K562 (cell line): ENCODE data around the gene ZC3H7B. TPM values are rescaled to one million over a fixed set of nuclear protein-coding genes. Genes with fewer than 3 reads are reported as not detected.
A peak's percentile ranks its signal among the peaks of the same experiment; 100 is the strongest.

Experiments used
- ATAC-seq: fragments of 200-7000 bp; cut with Tn5 transposase; 3 replicates; pipeline ENCODE4 v1.9.1; 2020; ENCODE audit warnings: moderate library complexity
- BruUV-seq: library from RNA; stranded (reverse); fragments of 400-500 nt; replicated peaks from 2 replicates; lab custom pipeline; 2021; lab: Mats Ljungman, UMichigan
- CTCF ChIA-PET: fragments of 300-600 bp; formaldehyde crosslinking; extraction: SDS; loops from one replicate; lab custom pipeline; 2021; ENCODE audit warnings: low intra/inter-chr PET ratio; lab: Yijun Ruan, JAX
- POLR2A ChIA-PET: fragments of 300-600, 350-650 bp; sonication (Branson Sonifier 250); formaldehyde crosslinking; extraction: SDS; loops from one replicate; lab custom pipeline; 2021; ENCODE audit warnings: antibody characterized with exemption, inconsistent platforms; lab: Yijun Ruan, JAX
- DNase-seq, 4 experiments: peaks; one replicate each; pipeline versions ENCODE4 v3.0.0 to v3.0.0-alpha.2; 2011 to 2018; ENCODE audit warnings: low spot score in 3 of 4, mixed read lengths in 3 of 4; ENCODE audit errors: extremely low read depth in 1 of 4
- FAIRE-seq: peaks from 2 replicates; lab custom pipeline; 2011; peaks lifted over from hg19 to GRCh38; lab: Jason Lieb, UNC
- H2AFZ ChIP-seq: 2 replicates; pipeline ENCODE4 v1.6.0; 2011; ENCODE audit warnings: low read depth, low read length, control low read depth, inconsistent platforms
- H3K27ac ChIP-seq: fragments of 200-600 bp; 3 replicates; pipeline ENCODE4 v1.8.0; 2011; ENCODE audit warnings: low read depth, mild to moderate bottlenecking, control low read depth, inconsistent platforms, low read length, moderate library complexity, mixed read lengths; ENCODE audit errors: extremely low read depth
- H3K27me3 ChIP-seq, 2 experiments: fragments of 300-600 bp in 1 of 2; 2 replicates in 1 of 2; 3 replicates in 1 of 2; pipeline versions ENCODE4 v1.6.0 to v1.8.0; 2011; ENCODE audit warnings: inconsistent platforms in 2 of 2, low read length in 2 of 2, mild to moderate bottlenecking in 1 of 2, mixed read lengths in 1 of 2, moderate library complexity in 1 of 2; ENCODE audit not compliant: control insufficient read depth in 2 of 2, insufficient read depth in 2 of 2
- H3K36me3 ChIP-seq: fragments of 300-600 bp; 3 replicates; pipeline ENCODE4 v1.8.0; 2011; ENCODE audit warnings: mild to moderate bottlenecking, low read length, inconsistent platforms; ENCODE audit not compliant: control insufficient read depth, insufficient read depth
- H3K4me1 ChIP-seq, 2 experiments: fragments of 200-600 bp in 1 of 2; replicated peaks in 1 of 2; 2 replicates in 1 of 2; 3 replicates in 1 of 2; pipeline versions ENCODE4 v1.5.1 to v1.8.0; 2011; ENCODE audit warnings: inconsistent platforms in 2 of 2, low read length in 2 of 2, mild to moderate bottlenecking in 1 of 2, mixed read lengths in 1 of 2, moderate library complexity in 1 of 2; ENCODE audit not compliant: control insufficient read depth in 2 of 2, insufficient read depth in 2 of 2
- H3K4me2 ChIP-seq: 2 replicates; pipeline ENCODE4 v1.6.1; 2011; ENCODE audit warnings: low read length, control low read depth, inconsistent platforms, mixed read lengths; ENCODE audit not compliant: insufficient read depth
- H3K4me3 ChIP-seq: fragments of 200-600 bp; sonication (generic), shearing (Covaris generic); 2 replicates; pipeline ENCODE4 v1.5.1; 2016; ENCODE audit warnings: control low read depth, inconsistent platforms
- H3K79me2 ChIP-seq: fragments of 200-600 bp; 3 replicates; pipeline ENCODE4 v1.8.0; 2011; ENCODE audit warnings: low read length, inconsistent platforms; ENCODE audit not compliant: control insufficient read depth, insufficient read depth
- H3K9ac ChIP-seq, 2 experiments: 2 replicates each; pipeline versions ENCODE4 v1.6.0 to v1.6.1; 2011; ENCODE audit warnings: low read depth in 2 of 2, low read length in 2 of 2, control low read depth in 1 of 2, inconsistent platforms in 1 of 2, mild to moderate bottlenecking in 1 of 2, mixed read lengths in 1 of 2; ENCODE audit not compliant: insufficient read depth in 1 of 2
- H3K9me1 ChIP-seq: one replicate; pipeline ENCODE4 v1.6.0; 2011; ENCODE audit warnings: inconsistent platforms, mild to moderate bottlenecking, low read length, moderate library complexity; ENCODE audit not compliant: control insufficient read depth, insufficient read depth
- H3K9me3 ChIP-seq: replicated peaks from 2 replicates; pipeline ENCODE4 v1.5.1; 2011; ENCODE audit warnings: low read depth, low read length, inconsistent platforms; ENCODE audit not compliant: control insufficient read depth, insufficient read depth
- H4K20me1 ChIP-seq: replicated peaks from 2 replicates; pipeline ENCODE4 v1.6.1; 2011; ENCODE audit warnings: low read length, inconsistent platforms, mixed read lengths; ENCODE audit not compliant: control insufficient read depth, insufficient read depth
- ARNT ChIP-seq, 2 experiments: fragments of 450-650 bp; IDR thresholded peaks; 2 replicates each; pipeline ENCODE4 v1.6.1; 2016; ENCODE audit warnings: mild to moderate bottlenecking in 1 of 2
- CBX3 ChIP-seq, 2 experiments: IDR thresholded peaks; 1 replicate in 1 of 2; 2 replicates in 1 of 2; pipeline ENCODE4 v1.6.1; 2012; ENCODE audit warnings: inconsistent platforms in 2 of 2, low read length in 2 of 2, borderline replicate concordance in 1 of 2, control low read depth in 1 of 2
- CREM ChIP-seq: IDR thresholded peaks from 2 replicates; pipeline ENCODE4 v1.6.1; 2014; ENCODE audit warnings: antibody characterized with exemption, low read depth
- KLF16 ChIP-seq: IDR thresholded peaks from 2 replicates; pipeline ENCODE4 v1.6.1; 2016; ENCODE audit warnings: antibody characterized with exemption
- MCM2 ChIP-seq: fragments of 450-650 bp; IDR thresholded peaks from 2 replicates; pipeline ENCODE4 v1.6.1; 2017; ENCODE audit warnings: low read depth, mild to moderate bottlenecking
- NFIX ChIP-seq: fragments of 250-450 bp; sonication (Bioruptor Pico); IDR thresholded peaks from 2 replicates; pipeline ENCODE4 v1.4.0; 2020; ENCODE audit warnings: low read depth, mild to moderate bottlenecking, moderate library complexity
- NRF1 ChIP-seq, 2 experiments: fragments of 450-650 bp; IDR thresholded peaks in 1 of 2; conservative IDR thresholded peaks in 1 of 2; 2 replicates each; pipeline ENCODE4 v1.6.1; 2014; ENCODE audit warnings: mild to moderate bottlenecking in 2 of 2
- SAP30 ChIP-seq: fragments of 200-600 bp; sonication (generic); IDR thresholded peaks from 2 replicates; pipeline ENCODE4 v1.6.1; 2012; ENCODE audit warnings: borderline replicate concordance, low read depth, mild to moderate bottlenecking, moderate library complexity, low read length, control low read depth, inconsistent platforms; ENCODE audit not compliant: insufficient read depth, poor library complexity, severe bottlenecking
- SP1 ChIP-seq: sonication (generic); formaldehyde crosslinking; IDR thresholded peaks from 2 replicates; pipeline ENCODE4 v1.8.1; 2022; ENCODE audit warnings: mild to moderate bottlenecking, missing genetic modification reagents
- TCF3 ChIP-seq: sonication (generic); formaldehyde crosslinking; IDR thresholded peaks from 2 replicates; pipeline ENCODE4 v1.4.0; 2020; ENCODE audit warnings: mild to moderate bottlenecking, missing genetic modification reagents
- TFAP4 ChIP-seq: sonication (generic); formaldehyde crosslinking; IDR thresholded peaks from 2 replicates; pipeline ENCODE4 v1.8.0; 2022; ENCODE audit warnings: missing genetic modification reagents, mild to moderate bottlenecking, moderate library complexity, borderline replicate concordance
- ZNF263 ChIP-seq: sonication (generic); formaldehyde crosslinking; IDR thresholded peaks from 2 replicates; pipeline ENCODE4 v1.8.0; 2022; ENCODE audit warnings: mild to moderate bottlenecking, missing genetic modification reagents, borderline replicate concordance
- ZNF830 ChIP-seq: fragments of 250-450 bp; sonication (Bioruptor Pico); IDR thresholded peaks from 2 replicates; pipeline ENCODE4 v1.5.0; 2021; ENCODE audit warnings: mild to moderate bottlenecking
- WGBS: fragments of 100-300 bp; shearing (Covaris generic); methylation state at CpG from one replicate; pipeline ENCODE4 v1.1.6; 2016; ENCODE audit warnings: low coverage, mixed read lengths; ENCODE audit not compliant: insufficient coverage; ENCODE audit errors: missing lambda C conversion rate; 5-methylcytosine and 5-hydroxymethylcytosine counted together
- in situ Hi-C: fragments of 300-500 bp; cut with MboI; formaldehyde crosslinking; loops from 4 replicates; pipeline ENCODE4 v1.15.0; 2018; ENCODE audit warnings: inconsistent platforms, mixed read lengths
- intact Hi-C: fragments of 100-400 bp; cut with micrococcal nuclease; formaldehyde crosslinking; loops from 2 replicates; pipeline ENCODE4 v1.14.2; 2022
- polyA plus RNA-seq, 8 experiments: library from polyadenylated mRNA; depleted of rRNA in 4 of 8; stranded (reverse) in 5 of 8; unstranded in 3 of 8; fragments of >200 nt; fragmentation: Nextera tagmentation in 2 of 8; fragmentation: Illumina TruSeq in 1 of 8; extraction: Ambion mirVana in 2 of 8; extraction: Trizol in 1 of 8; gene quantifications; 2 replicates each; pipeline versions ENCODE4 v1.2.1 to v1.2.3, GENCODE V29; 2011 to 2014; ENCODE audit warnings: inconsistent platforms in 1 of 8, missing spikeins in 1 of 8
- total RNA-seq, 7 experiments: library from RNA; depleted of rRNA in 6 of 7; stranded (reverse); fragments of >200 nt in 6 of 7; fragmentation: Illumina TruSeq in 2 of 7; extraction: Trizol in 2 of 7; gene quantifications; 2 replicates each; pipeline versions ENCODE4 v1.2.1 to v1.2.3, GENCODE V29; 2011 to 2021; ENCODE audit warnings: low replicate concordance in 1 of 7

Gene ZC3H7B
- total and polyA plus RNA-seq, 9 of the 15 experiments (the other 6 are each of a cell fraction or from before 2014, with no cell fraction given): 0.07 to 49.8 (median 26.8) TPM

GRCh38 chr22:41366323-41367029, 65.2 kb downstream of the ZC3H7B start:
- ATAC-seq (no peak), DNase-seq (no peak), FAIRE-seq (no peak)
- Histone ChIP-seq H3K4me1 (peaks cover 15 to 38% of the 10 kb centered on the region in 2 experiments; a peak in 4 of 5 replicates), H3K9me1 (no peaks in the 10 kb centered on the region), H3K79me2 (no peaks in the 10 kb centered on the region), H3K4me2 (peak overlapping the region; percentile 71), H3K36me3 (no peaks in the 10 kb centered on the region), H3K27ac (no peak overlapping the region), H4K20me1 (no peaks in the 10 kb centered on the region), H3K9me3 (no peaks in the 10 kb centered on the region), H3K27me3 (no peaks in the 10 kb centered on the region), H3K9ac (peak overlapping the region; percentile 38 to 89; a peak in 2 of 4 replicates), H3K4me3 (no peak overlapping the region), H2AFZ (peak overlapping the region; percentile 90)
- ChIA-PET CTCF (no interaction called here), POLR2A (interaction anchor here (0.5 to 1.7 kb wide), 5 partner anchors 8 to 94 kb away, joined by 3 to 9 read pairs (median 4); partner anchors contain the start of gene TEF)
- intact Hi-C loops: no loop called here
- 70% methylated on average over 15 of the region's 17 CpGs for WGBS
- in situ Hi-C loops: no loop called here
- TF ChIP-seq ZNF263 (CRISPR knock-in tag): no peak
- BruUV-seq: no TSS peak

- Histone ChIP-seq H3K4me1 (peaks cover 15 to 38% of the 10 kb centered on the region in 2 experiments; a peak in 4 of 5 replicates), H3K79me2 (no peaks in the 10 kb centered on the region), H3K27me3 (no peaks in the 10 kb centered on the region), H3K27ac (0 out of 3 replicates have a peak overlapping the region, but pooled peaks have one; percentile 15), H3K36me3 (no peaks in the 10 kb centered on the region), H3K9me3 (no peaks in the 10 kb centered on the region), H3K9me1 (no peaks in the 10 kb centered on the region), H3K9ac (peak overlapping the region; percentile 38 to 89; a peak in 3 of 4 replicates), H4K20me1 (no peaks in the 10 kb centered on the region), H3K4me3 (peak overlapping the region; percentile 6; the same call in 1 of the 2 replicates), H2AFZ (peak overlapping the region; percentile 90), H3K4me2 (peak overlapping the region; percentile 71)
- intact Hi-C loops: no loop called here
- CTCF ChIA-PET: no interaction called here
- BruUV-seq: no TSS peak
- peak; percentile 93 to 96 (median 94) for DNase-seq
- WGBS: 3% methylated on average over 17 of the region's 21 CpGs
- peak; percentile 90 for FAIRE-seq
- in situ Hi-C loops: no loop called here
- POLR2A ChIA-PET: interaction anchor here (0.6 to 1.7 kb wide), 5 partner anchors 9 to 93 kb away, joined by 3 to 9 read pairs (median 4); partner anchors contain the start of genes RANGAP1 and TEF
- ATAC-seq: peak; percentile 97
- TF ChIP-seq NFIX: peak; percentile 77
- TF ChIP-seq CBX3 (IDR thresholded peaks at IDR 0.05; ENCODE audit: borderline replicate concordance in 1 of 2, low read length in 2 of 2): no peak; a peak in 1 of 3 replicates
- peak; percentile 61; the same call in 1 of the 2 replicates for TF ChIP-seq KLF16
- TF ChIP-seq TCF3: peak; percentile 53
- TF ChIP-seq SP1 (CRISPR knock-in tag): peak; percentile 64
- peak; percentile 26 for TF ChIP-seq SAP30
- TF ChIP-seq MCM2: no peak
- TF ChIP-seq ZNF830 (CRISPR knock-in tag): no peak
- TF ChIP-seq CREM: peak; percentile 50
- peak; percentile 93 for TF ChIP-seq TFAP4 (CRISPR knock-in tag)
- peak; percentile 59 to 72 for TF ChIP-seq NRF1 (conservative IDR thresholded peaks at IDR 0.05 in 1 of 2, IDR thresholded peaks at IDR 0.05 in 1 of 2)
- no peak for TF ChIP-seq ARNT (IDR thresholded peaks at IDR 0.05)
Observed at GRCh38 chr22:41367039-41367679, 65.8 kb downstream of the ZC3H7B start.
